ENCODE data around the gene SLC35F3.

DNA sequence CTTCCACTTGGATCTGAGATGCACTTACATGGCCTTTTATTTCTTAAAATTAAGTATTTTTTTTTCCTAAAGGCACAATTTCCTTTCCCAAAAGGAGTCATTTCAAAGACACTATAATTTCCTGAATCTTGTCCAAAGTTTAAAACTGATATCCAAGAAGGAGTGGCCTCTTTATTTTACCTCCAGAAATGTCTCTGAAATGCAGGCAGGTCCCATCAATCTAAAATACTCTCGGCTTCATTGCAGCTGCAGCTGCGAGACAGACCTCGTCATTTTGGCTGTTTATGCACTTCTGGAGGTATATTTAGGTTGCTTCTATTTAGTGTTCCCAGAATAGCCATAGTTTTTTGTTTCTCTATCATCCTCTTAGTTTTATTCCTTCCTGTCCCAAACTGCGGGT is 296.1 kb downstream of the SLC35F3 start:
- TF ChIP-seq POLR2A (IDR thresholded peaks at IDR 0.05) = no peak
- TF ChIP-seq POLR2AphosphoS5 (IDR thresholded peaks at IDR 0.05; ENCODE audit: insufficient read depth in 1 of 2, low read depth in 1 of 2) = no peak
- TF ChIP-seq CTCF (IDR thresholded peaks at IDR 0.05) = no peak
